Measurements from ENCODE around the gene SULF2. TPM values are rescaled to one million over a fixed set of nuclear protein-coding genes. Genes with fewer than 3 reads are reported as not detected.

Gene SULF2
- total and polyA plus RNA-seq, 9 of the 15 experiments (the other 6 are each of a cell fraction or from before 2014, with no cell fraction given), result 0.33 TPM; not detected in 8

DNA sequence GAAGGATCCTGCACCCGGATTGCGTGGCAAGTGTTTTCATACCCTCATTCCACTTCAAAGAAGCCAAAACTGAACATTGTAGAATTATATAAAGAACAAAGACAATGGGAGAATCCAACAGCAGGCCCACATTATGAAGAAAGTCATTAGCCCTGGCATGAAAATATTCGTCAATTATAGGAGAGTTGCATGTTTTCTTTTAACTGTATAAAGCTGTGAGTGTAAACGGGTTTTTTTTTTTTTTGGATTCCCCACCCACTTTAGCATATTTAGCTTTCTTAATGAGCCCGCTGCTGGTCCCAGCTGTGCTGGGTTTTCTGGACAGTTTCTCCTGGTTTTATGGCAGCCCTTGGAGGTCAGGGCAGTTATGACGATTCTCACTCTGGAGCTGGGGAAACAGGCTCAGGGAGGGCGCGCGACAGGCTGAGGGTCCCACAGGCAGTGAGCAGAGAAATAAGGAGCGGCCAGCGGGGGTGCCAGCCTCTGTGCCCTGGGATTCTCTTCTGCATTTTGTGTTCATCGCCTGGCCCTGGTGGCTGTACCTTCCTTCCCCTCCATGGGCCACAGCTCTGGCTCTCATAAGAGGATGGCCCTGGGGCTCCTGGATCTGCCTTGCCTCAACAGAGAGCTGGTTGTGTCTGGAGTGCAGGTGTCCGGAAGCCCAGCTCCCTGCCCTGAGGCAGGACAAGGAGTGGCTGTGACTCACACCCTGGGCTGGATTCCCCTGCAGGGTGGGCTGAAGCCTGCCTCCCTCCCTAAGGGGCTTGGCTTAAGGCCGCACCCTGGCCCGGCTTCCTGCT is 24.1 kb upstream of the SULF2 start:
- in situ Hi-C loops (cut with MboI) (no loop called here), intact Hi-C loops (cut with micrococcal nuclease) (no loop called here)
- H3K27me3 ChIP-seq (ENCODE audit: control insufficient read depth in 2 of 2, insufficient read depth in 2 of 2, low read length in 2 of 2), result peaks cover 18 to 37% of the 10 kb centered on the region in 2 experiments; a peak in 4 of 5 replicates
- H3K9me1 ChIP-seq (ENCODE audit: control insufficient read depth, insufficient read depth, low read length), result no peaks in the 10 kb centered on the region
- WGBS (ENCODE audit: insufficient coverage, low coverage, missing lambda C conversion rate), result 1% methylated on average over 15 of the region's 15 CpGs
- H3K79me2 ChIP-seq (ENCODE audit: control insufficient read depth, insufficient read depth, low read length), result no peaks in the 10 kb centered on the region
- ChIA-PET CTCF (ENCODE audit: low intra/inter-chr PET ratio) (no interaction called here), POLR2A (interaction anchor here (0.6 kb wide), 1 partner anchor 669 kb away, joined by 3 read pairs; no protein-coding TSS in a partner anchor)
- no peak overlapping the region for H3K27ac ChIP-seq (ENCODE audit: extremely low read depth, low read depth, low read length)
- TF ChIP-seq, protein P1, sequence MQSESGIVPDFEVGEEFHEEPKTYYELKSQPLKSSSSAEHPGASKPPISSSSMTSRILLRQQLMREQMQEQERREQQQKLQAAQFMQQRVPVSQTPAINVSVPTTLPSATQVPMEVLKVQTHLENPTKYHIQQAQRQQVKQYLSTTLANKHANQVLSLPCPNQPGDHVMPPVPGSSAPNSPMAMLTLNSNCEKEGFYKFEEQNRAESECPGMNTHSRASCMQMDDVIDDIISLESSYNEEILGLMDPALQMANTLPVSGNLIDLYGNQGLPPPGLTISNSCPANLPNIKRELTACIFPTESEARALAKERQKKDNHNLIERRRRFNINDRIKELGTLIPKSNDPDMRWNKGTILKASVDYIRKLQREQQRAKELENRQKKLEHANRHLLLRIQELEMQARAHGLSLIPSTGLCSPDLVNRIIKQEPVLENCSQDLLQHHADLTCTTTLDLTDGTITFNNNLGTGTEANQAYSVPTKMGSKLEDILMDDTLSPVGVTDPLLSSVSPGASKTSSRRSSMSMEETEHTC (IDR thresholded peaks at IDR 0.05), result no peak
- TF ChIP-seq, protein P2, sequence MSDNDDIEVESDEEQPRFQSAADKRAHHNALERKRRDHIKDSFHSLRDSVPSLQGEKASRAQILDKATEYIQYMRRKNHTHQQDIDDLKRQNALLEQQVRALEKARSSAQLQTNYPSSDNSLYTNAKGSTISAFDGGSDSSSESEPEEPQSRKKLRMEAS (CRISPR knock-in tag; IDR thresholded peaks at IDR 0.05), result no peak
- TF ChIP-seq, protein P3, sequence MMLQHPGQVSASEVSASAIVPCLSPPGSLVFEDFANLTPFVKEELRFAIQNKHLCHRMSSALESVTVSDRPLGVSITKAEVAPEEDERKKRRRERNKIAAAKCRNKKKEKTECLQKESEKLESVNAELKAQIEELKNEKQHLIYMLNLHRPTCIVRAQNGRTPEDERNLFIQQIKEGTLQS (IDR thresholded peaks at IDR 0.05), result no peak
- TF ChIP-seq, protein P3 (CRISPR knock-in tag; conservative IDR thresholded peaks at IDR 0.05), result no peak
- TF ChIP-seq, protein P4, sequence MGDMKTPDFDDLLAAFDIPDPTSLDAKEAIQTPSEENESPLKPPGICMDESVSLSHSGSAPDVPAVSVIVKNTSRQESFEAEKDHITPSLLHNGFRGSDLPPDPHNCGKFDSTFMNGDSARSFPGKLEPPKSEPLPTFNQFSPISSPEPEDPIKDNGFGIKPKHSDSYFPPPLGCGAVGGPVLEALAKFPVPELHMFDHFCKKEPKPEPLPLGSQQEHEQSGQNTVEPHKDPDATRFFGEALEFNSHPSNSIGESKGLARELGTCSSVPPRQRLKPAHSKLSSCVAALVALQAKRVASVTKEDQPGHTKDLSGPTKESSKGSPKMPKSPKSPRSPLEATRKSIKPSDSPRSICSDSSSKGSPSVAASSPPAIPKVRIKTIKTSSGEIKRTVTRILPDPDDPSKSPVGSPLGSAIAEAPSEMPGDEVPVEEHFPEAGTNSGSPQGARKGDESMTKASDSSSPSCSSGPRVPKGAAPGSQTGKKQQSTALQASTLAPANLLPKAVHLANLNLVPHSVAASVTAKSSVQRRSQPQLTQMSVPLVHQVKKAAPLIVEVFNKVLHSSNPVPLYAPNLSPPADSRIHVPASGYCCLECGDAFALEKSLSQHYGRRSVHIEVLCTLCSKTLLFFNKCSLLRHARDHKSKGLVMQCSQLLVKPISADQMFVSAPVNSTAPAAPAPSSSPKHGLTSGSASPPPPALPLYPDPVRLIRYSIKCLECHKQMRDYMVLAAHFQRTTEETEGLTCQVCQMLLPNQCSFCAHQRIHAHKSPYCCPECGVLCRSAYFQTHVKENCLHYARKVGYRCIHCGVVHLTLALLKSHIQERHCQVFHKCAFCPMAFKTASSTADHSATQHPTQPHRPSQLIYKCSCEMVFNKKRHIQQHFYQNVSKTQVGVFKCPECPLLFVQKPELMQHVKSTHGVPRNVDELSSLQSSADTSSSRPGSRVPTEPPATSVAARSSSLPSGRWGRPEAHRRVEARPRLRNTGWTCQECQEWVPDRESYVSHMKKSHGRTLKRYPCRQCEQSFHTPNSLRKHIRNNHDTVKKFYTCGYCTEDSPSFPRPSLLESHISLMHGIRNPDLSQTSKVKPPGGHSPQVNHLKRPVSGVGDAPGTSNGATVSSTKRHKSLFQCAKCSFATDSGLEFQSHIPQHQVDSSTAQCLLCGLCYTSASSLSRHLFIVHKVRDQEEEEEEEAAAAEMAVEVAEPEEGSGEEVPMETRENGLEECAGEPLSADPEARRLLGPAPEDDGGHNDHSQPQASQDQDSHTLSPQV (IDR thresholded peaks at IDR 0.05), result no peak
- no peak for TF ChIP-seq SREBF2 (CRISPR knock-in tag; IDR thresholded peaks at IDR 0.05)
- no peak for TF ChIP-seq ZNF436 (CRISPR knock-in tag; IDR thresholded peaks at IDR 0.05)
- no peak for TF ChIP-seq ZNF41 (CRISPR knock-in tag; conservative IDR thresholded peaks at IDR 0.05)
- no peak for TF ChIP-seq U2AF1 (optimal IDR thresholded peaks at IDR 0.05; ENCODE audit: low read depth, low read length)
- no peak for TF ChIP-seq HDAC2 (IDR thresholded peaks at IDR 0.05)
- TF ChIP-seq ZNF274 (IDR thresholded peaks at IDR 0.05; ENCODE audit: borderline replicate concordance, low read depth, low read length), result no peak
- no peak overlapping the region; a peak in 1 of 4 replicates for H3K9ac ChIP-seq (ENCODE audit: insufficient read depth in 1 of 2, low read depth in 2 of 2, low read length in 2 of 2)
- H3K9me3 ChIP-seq (replicated peaks; ENCODE audit: control insufficient read depth, insufficient read depth, low read depth, low read length), result no peaks in the 10 kb centered on the region
- DNase-seq (ENCODE audit: extremely low read depth in 1 of 4, low spot score in 3 of 4), result no peak
- peaks cover 8% of the 10 kb centered on the region; the same call in 1 of the 2 replicates for H4K20me1 ChIP-seq (replicated peaks; ENCODE audit: control insufficient read depth, insufficient read depth, low read length)
- no peak overlapping the region for H2AFZ ChIP-seq (ENCODE audit: low read depth, low read length)
- no peak overlapping the region for H3K4me2 ChIP-seq (ENCODE audit: insufficient read depth, low read length)
- FAIRE-seq, result no peak
- no peak overlapping the region for H3K4me3 ChIP-seq
- no peaks in the 10 kb centered on the region for H3K36me3 ChIP-seq (ENCODE audit: control insufficient read depth, insufficient read depth, low read length)
- ATAC-seq, result no peak
- no peaks in the 10 kb centered on the region for H3K4me1 ChIP-seq (replicated peaks in 1 of 2; ENCODE audit: control insufficient read depth in 2 of 2, insufficient read depth in 2 of 2, low read length in 2 of 2)
- BruUV-seq (replicated peaks), result no TSS peak
